Renal cortex interstitium (tissue), 11 donors: Measurements from ENCODE around the gene NBPF1. TPM values are rescaled to one million over a fixed set of nuclear protein-coding genes. Genes with fewer than 3 reads are reported as not detected.
"Not testable (repeated sequence)": the region's sequence is repeated elsewhere in the genome, so short reads cannot be mapped to it uniquely, and the experiment has no call there.

Experiments
- DNase-seq, 11 donors: peaks; one replicate each; pipeline ENCODE4 v3.0.0-alpha.2; 2013; ENCODE audit warnings: low read depth in 9 of 11, low spot score in 4 of 11; ENCODE audit errors: extremely low read depth in 1 of 11
- polyA plus RNA-seq, 3 donors: library from polyadenylated mRNA; unstranded; fragments of 120-200 nt; gene quantifications; one replicate each; pipeline ENCODE4 v1.2.1, GENCODE V29; 2013; ENCODE audit not compliant: insufficient read length in 3 of 3

The NBPF1 gene
- polyA plus RNA-seq, 3 donors, result 72.3 to 74.5 (median 72.4) TPM

GRCh38 chr1:16534829-16535456 lies 78.4 kb downstream of the NBPF1 start:
- DNase-seq, result not testable (repeated sequence)

GRCh38 chr1:16534239-16534828 lies 79.0 kb downstream of the NBPF1 start:
- DNase-seq, result not testable (repeated sequence)

- DNase-seq, result not testable (repeated sequence)
Observed at GRCh38 chr1:16532235-16532991, 81.0 kb downstream of the NBPF1 start.

GRCh38 chr1:16528338-16528737 lies 85.0 kb downstream of the NBPF1 start:
- DNase-seq, result not testable (repeated sequence)

GRCh38 chr1:16525769-16526168 lies 87.6 kb downstream of the NBPF1 start:
- not testable (repeated sequence) for DNase-seq

- not testable (repeated sequence) for DNase-seq
Observed at GRCh38 chr1:16521679-16522078, 91.7 kb downstream of the NBPF1 start.

GRCh38 chr1:16521288-16521583 lies 92.1 kb downstream of the NBPF1 start:
- no peak for DNase-seq

- DNase-seq, result not testable (repeated sequence)
Observed at GRCh38 chr1:16520435-16521287, 92.7 kb downstream of the NBPF1 start.

- not testable (repeated sequence) for DNase-seq
Observed at GRCh38 chr1:16519255-16519951, 94.0 kb downstream of the NBPF1 start.

GRCh38 chr1:16518913-16519254 lies 94.5 kb downstream of the NBPF1 start:
- not testable (repeated sequence) for DNase-seq

GRCh38 chr1:16516694-16517410 lies 96.5 kb downstream of the NBPF1 start:
- not testable (repeated sequence) for DNase-seq

GRCh38 chr1:16514107-16515055 lies 99.0 kb downstream of the NBPF1 start, which contains the start of gene RNU1-1:
Gene RNU1-1, minus strand, starts transcription at chr1:16514285.
- DNase-seq, result peak in 9 of 11 donors; percentile 47 to 85 (median 71)

- peak in 9 of 11 donors; percentile 63 to 88 (median 79) for DNase-seq
Observed at GRCh38 chr1:16513412-16514106, 99.8 kb downstream of the NBPF1 start.

GRCh38 chr1:16512624-16513411 lies 100.5 kb downstream of the NBPF1 start:
- DNase-seq, result not testable (repeated sequence)
